ENCODE measurements around the gene PRDX3.
A peak's percentile ranks its signal among the peaks of the same experiment; 100 is the strongest.

Gene PRDX3

GRCh38 chr10:119209035-119209735 is 30.6 kb upstream of the PRDX3 start:
- Histone ChIP-seq H3K36me3 (no peaks in the 10 kb centered on the region), H3K4me1 (peaks cover 0 to 57% (median 39%) of the 10 kb centered on the region in 4 donors), H3K27ac (peak overlapping the region; percentile 87 to 90), H3K27me3 (no peaks in the 10 kb centered on the region), H3K9me3 (no peaks in the 10 kb centered on the region), H3K4me3 (peak overlapping the region; percentile 87 to 97)
- TF ChIP-seq, protein P1, sequence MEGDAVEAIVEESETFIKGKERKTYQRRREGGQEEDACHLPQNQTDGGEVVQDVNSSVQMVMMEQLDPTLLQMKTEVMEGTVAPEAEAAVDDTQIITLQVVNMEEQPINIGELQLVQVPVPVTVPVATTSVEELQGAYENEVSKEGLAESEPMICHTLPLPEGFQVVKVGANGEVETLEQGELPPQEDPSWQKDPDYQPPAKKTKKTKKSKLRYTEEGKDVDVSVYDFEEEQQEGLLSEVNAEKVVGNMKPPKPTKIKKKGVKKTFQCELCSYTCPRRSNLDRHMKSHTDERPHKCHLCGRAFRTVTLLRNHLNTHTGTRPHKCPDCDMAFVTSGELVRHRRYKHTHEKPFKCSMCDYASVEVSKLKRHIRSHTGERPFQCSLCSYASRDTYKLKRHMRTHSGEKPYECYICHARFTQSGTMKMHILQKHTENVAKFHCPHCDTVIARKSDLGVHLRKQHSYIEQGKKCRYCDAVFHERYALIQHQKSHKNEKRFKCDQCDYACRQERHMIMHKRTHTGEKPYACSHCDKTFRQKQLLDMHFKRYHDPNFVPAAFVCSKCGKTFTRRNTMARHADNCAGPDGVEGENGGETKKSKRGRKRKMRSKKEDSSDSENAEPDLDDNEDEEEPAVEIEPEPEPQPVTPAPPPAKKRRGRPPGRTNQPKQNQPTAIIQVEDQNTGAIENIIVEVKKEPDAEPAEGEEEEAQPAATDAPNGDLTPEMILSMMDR (IDR thresholded peaks at IDR 0.05): peak; percentile 83 to 90
- intact Hi-C loops (cut with DNase I; ENCODE audit: low total_unique reads): loop anchor here (5.0 to 10.0 kb wide), 3 partner anchors 108 to 206 kb away; no protein-coding TSS in a partner anchor
- DNase-seq: peak; percentile 77 to 83

DNA sequence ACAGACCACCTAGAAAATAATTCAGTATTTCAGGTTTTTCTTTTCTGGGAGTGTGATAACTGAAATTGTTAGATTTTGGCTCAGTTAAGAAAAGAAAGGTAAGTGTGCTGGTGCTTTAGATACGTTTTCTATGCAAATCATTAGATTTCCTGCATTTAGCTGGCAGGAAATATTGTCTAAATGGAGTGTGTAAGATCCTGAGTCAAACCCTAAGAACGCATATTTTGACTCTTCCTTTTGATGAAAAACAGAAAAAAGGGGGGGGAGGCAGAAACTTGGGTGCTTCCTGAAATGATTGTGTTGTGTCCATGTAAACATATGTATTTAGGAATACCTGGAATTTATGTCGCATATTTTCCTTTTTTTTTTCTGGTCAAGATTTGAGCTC is 29.9 kb upstream of the PRDX3 start:
- TF ChIP-seq, protein P1 (IDR thresholded peaks at IDR 0.05): no peak
- peaks cover 0 to 50% (median 35%) of the 10 kb centered on the region in 4 donors for H3K4me1 ChIP-seq
- intact Hi-C loops (cut with DNase I; ENCODE audit: low total_unique reads): loop anchor here (5.0 to 10.0 kb wide), 3 partner anchors 109 to 206 kb away; no protein-coding TSS in a partner anchor
- H3K27me3 ChIP-seq: no peaks in the 10 kb centered on the region
- no peak for DNase-seq
- H3K4me3 ChIP-seq: peak overlapping the region; percentile 87 to 97
- H3K9me3 ChIP-seq: no peaks in the 10 kb centered on the region
- peak overlapping the region; percentile 87 to 90 for H3K27ac ChIP-seq
- no peaks in the 10 kb centered on the region for H3K36me3 ChIP-seq

DNA sequence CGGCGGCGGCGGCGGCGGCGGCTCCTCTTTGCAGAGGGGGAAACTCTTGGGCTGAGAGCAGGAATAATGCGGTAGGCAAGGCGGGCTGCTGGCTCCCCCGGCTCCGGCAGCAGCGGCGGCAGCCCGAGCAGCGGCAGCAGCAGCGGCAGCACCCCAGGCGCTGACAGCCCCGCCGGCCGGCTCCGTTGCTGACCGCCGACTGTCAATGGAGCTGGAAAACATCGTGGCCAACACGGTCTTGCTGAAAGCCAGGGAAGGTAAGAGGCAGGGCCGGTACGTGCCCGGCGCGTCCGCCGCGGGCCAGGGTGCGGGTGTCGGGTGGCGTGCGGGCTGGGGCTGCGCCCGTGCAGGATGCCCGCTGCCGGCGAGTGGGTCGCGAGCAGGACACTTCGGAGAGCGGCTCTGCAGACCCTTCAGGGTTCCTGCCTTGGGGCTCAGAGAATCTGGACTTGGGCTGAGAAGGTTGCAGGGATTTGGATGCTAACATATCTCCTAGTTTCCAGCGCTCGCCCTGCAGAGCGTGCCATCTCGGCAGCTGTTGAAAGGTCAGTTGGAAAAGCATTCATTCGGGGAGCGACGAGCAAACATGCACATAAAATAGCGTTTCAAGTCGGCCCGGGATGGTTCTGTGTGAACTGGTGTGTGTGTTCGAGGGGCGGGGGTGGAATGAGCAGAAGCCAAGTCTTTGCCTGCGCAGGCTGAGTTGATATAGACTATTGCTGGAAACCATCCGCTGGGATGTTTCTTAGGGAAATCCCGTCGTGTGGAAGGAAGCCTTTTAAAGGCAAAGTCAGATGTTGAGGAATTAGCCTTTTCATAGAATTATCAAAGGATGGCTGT is 29.3 kb upstream of the PRDX3 start:
- intact Hi-C loops (cut with DNase I; ENCODE audit: low total_unique reads): loop anchor here (5.0 to 10.0 kb wide), 3 partner anchors 109 to 207 kb away; no protein-coding TSS in a partner anchor
- TF ChIP-seq, protein P1 (IDR thresholded peaks at IDR 0.05): no peak
- peaks cover 0 to 44% (median 30%) of the 10 kb centered on the region in 4 donors for H3K4me1 ChIP-seq
- H3K4me3 ChIP-seq: peak overlapping the region; percentile 87 to 97
- H3K27ac ChIP-seq: peak overlapping the region; percentile 87 to 90
- no peaks in the 10 kb centered on the region for H3K9me3 ChIP-seq
- no peaks in the 10 kb centered on the region for H3K36me3 ChIP-seq
- no peaks in the 10 kb centered on the region for H3K27me3 ChIP-seq
- peak; percentile 62 to 77 for DNase-seq

- TF ChIP-seq, protein P1 (IDR thresholded peaks at IDR 0.05): no peak
- intact Hi-C loops (cut with DNase I; ENCODE audit: low total_unique reads): loop anchor here (5.0 to 10.0 kb wide), 3 partner anchors 110 to 207 kb away; no protein-coding TSS in a partner anchor
- H3K27ac ChIP-seq: peak within 1 kb of the TSS; percentile 87 to 90
- no peaks in the 10 kb centered on the region for H3K27me3 ChIP-seq
- H3K4me1 ChIP-seq: peaks cover 0 to 38% (median 24%) of the 10 kb centered on the region in 4 donors
- no peaks in the 10 kb centered on the region for H3K36me3 ChIP-seq
- H3K4me3 ChIP-seq: peak within 1 kb of the TSS; percentile 87 to 97
- H3K9me3 ChIP-seq: no peaks in the 10 kb centered on the region
- peak; percentile 97 to 98 for DNase-seq
Observed at GRCh38 chr10:119207366-119207666, 28.7 kb upstream of the PRDX3 start, which contains the start of gene GRK5. GRK5 (plus strand) TSS chr10:119207571; CDS start chr10:119207918, 347 bp downstream.

- TF ChIP-seq, protein P1 (IDR thresholded peaks at IDR 0.05): peak; percentile 70 to 95
Observed at GRCh38 chr10:119206603-119207365, 28.2 kb upstream of the PRDX3 start.

More at GRCh38 chr10:119206603-119207365, 28.2 kb upstream of the PRDX3 start:
- H3K9me3 ChIP-seq: no peaks in the 10 kb centered on the region
- peak; percentile 70 to 86 for DNase-seq
- no peaks in the 10 kb centered on the region for H3K27me3 ChIP-seq
- H3K4me3 ChIP-seq: peak overlapping the region; percentile 87 to 97
- intact Hi-C loops (cut with DNase I; ENCODE audit: low total_unique reads): loop anchor here (5.0 to 10.0 kb wide), 3 partner anchors 111 to 208 kb away; no protein-coding TSS in a partner anchor
- H3K4me1 ChIP-seq: peaks cover 0 to 33% (median 19%) of the 10 kb centered on the region in 4 donors
- H3K27ac ChIP-seq: peak overlapping the region; percentile 87 to 90
- no peaks in the 10 kb centered on the region for H3K36me3 ChIP-seq

Data from tibial artery (tissue), 4 donors.